ENCODE measurements around the gene SULT4A1.

The SULT4A1 gene

DNA sequence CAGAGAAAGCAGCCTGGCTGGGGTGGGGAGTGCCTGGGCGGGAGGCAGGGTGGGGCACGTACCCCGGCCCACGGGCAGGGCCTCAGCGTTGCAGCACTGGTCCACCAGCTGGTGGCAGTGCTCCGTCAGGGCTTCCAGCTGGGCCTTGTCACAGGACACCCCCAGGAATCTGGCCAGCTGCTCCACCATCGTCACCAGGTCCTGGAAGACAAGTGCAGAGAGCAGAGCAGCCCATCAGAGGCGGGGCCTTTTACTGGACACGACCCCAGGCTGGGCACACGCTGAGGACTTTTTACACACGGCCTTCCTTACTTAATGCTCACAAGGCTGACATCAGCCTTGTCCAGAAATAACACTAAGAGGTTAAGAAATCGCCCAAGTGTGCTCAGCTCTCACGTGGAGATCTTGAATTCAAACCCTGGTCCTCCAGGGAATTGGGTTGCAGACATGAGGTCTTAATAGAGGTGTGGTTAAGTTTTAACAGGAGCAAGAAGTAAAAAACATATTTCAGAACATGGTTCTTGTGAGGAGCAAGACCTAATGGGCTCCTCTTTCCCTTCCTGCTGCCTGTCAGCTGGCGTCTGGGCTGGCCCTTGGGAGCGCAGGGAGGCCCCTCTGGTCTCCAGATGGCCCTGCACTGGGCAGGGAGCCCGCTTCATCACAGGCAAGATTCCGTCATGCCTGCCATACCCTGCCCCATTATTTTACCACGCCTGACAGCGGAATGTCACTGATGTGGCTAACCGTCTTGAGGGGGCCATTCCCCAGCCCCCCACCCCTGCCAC, 33.1 kb downstream of the SULT4A1 start:
- peak in 16 of 56 donors; percentile 3 to 54 (median 30) for DNase-seq

DNA sequence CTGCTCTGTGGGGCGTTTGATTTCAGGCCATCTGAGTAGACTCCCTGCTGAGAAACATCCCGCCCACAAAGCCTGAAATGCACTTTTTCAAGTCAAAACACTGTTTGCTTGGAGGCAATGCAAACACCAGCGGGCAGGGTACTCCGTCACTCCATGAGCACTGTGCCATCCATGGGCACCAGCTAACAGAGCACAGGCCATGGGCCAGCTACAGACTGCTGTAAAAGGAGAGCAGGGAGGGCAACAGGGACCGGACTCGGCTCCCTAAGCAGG, 33.7 kb downstream of the SULT4A1 start:
- DNase-seq: no peak

DNA sequence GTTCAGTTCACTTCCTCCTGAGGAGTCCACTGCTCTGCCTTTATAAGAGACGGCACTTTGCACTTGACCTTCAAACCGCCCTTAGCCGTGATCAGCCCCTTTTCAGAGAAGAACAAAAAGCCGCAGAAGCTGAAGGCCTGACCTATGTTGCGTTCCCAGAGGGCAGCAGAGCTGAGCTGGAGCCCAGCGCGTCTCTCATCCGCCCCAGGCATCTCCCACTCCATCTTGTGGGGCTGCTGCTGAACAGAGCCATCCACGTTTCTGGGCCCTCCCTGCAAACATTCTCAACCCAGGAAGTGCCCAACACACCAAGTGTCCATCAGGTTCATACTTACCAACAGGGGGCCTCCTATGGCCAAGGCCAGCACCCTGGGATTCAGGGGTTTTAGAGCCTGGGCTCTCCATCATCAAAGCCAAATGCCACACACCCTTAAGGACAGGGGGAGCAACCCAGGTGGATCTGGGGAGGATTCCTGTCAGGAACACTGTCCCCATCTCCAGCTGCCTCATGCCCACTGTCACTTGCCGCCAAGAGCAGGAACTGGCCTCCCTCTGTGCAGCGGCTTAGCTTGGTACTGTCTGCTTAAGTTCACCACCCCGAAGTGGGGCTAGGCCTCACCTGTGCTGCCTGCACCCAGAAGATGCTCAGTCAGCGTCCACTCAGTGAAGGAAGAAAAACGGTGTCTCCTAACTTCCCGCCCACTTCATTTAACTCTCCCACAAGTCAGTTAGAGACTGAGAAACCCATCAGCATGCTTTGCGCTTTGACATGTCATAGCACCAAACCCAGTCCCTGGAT, 34.2 kb downstream of the SULT4A1 start:
- no peak for DNase-seq

DNA sequence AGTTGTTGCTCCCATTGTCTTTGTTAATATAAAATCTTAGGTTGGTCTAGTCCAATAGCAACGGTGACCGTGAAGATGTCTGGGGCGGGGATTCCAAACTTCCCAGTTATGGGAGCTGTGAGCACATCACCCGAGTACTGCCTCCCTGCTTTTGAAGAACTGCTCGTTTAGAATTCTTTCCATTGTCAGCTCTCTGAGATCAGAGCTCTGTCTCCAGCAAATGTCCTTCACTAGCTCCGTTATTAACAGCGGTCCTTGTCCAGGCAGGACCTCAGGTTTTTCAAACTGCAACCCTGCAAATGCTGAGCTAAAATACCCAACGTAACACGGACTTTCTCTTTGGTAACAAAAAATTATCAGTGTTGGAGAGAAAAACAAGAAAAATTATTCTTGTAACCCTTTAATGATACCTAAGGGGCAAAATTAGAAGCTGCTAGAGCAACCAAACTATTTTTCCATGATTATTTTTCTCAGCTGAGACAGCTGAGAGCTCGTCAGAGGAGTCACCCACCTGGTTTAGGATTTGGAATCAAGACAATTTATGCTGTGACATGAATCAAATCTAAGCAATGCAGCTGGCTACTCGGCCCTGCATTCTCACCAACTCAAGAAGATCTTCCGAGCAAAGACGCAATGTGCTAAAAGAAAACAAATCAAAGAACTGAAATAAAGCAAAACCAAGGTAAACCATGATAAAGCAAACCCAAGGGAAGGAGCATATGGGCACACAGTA, 35.1 kb downstream of the SULT4A1 start:
- no peak for DNase-seq

DNA sequence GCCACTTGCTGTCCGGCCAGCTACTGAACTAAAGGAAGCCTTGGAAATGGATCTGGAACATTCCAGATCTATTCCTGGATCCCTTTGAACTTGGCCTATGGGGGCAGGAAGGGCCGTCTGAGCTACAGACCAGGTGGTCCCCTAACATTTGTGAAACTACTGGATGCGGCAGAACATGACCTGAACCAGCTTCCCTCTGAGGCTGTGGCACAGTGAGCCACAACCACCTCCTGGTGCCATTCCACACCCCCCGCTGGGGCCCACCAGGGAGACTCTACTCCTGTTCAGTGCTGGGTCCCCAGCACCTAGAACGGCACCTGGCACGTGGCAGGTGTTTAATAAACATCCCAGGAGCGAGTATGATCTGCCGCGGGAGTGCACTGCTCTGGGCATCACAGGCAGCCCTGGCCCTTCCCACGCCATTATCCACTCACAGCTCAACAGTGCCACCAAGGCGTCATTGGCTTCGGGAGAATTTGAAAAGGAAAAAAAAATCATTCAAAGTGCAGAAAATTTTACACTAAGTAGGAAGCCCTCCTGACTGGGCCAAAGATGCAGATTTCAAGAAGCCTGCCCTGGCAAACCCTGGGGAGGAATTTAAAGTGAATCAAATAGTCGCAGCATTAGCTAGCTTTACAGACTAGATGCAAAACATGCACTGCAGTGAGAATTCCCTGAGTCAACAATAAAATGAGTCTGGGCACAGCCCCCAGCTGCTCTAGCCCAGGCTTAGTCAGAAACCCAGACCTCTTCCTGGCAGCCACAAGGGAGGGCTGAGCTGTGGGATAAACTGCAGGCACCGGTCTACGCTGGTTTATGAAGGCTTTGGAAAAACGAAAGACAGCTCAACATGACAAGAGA, 35.9 kb downstream of the SULT4A1 start:
- DNase-seq: peak in 25 of 56 donors; percentile 7 to 65 (median 26)

DNA sequence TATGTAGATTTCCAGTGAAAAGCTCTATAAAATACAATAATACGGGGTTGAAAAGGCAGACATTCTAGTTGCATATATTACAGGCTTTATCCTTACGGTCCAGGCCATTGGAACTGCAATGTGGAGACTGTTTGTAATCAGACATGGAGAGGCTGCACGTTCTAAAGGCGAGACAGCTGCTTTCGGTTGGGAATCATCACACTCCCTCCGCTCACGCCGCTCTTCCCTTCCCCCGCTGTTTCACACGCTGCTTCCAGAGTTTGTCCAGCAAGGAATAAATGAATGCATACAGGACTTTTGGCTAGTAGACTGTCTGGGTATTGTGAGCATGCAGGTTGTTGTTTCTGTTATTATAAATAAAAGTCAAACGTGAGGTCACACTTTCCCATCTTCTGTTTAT, 36.7 kb downstream of the SULT4A1 start:
- no peak for DNase-seq

DNA sequence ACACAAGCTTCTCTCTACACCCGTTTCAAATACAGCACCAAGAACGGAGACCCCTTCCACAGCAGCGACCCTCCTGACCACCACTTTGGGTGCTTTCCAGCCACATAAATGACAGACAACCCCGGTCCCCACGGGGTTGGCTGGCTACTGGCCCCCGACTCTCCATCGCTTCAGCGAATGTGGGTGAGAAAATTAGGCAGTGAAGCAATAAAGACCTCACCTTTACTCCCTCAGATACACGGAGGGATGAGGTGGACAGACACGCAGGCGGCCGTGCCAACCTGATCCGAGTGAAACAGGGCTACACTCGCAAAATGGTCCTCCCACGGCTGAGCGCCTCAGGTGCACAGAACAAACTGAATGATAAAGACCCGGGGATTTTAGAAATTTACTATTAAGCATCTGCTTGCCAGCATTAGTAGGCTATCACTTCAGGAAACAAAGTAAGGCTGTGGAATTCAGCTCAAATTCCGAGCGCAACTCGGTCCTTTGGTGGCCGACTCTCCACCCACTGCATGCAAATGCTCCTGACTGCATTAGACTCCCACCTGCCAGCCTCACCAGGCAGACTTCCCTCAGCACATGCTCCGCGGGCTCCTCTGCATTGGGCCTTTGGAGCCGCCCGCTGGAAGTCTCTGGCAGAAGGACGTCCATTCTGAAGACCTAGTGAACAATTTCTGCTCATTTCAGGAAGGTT, 37.4 kb downstream of the SULT4A1 start:
- no peak for DNase-seq

DNA sequence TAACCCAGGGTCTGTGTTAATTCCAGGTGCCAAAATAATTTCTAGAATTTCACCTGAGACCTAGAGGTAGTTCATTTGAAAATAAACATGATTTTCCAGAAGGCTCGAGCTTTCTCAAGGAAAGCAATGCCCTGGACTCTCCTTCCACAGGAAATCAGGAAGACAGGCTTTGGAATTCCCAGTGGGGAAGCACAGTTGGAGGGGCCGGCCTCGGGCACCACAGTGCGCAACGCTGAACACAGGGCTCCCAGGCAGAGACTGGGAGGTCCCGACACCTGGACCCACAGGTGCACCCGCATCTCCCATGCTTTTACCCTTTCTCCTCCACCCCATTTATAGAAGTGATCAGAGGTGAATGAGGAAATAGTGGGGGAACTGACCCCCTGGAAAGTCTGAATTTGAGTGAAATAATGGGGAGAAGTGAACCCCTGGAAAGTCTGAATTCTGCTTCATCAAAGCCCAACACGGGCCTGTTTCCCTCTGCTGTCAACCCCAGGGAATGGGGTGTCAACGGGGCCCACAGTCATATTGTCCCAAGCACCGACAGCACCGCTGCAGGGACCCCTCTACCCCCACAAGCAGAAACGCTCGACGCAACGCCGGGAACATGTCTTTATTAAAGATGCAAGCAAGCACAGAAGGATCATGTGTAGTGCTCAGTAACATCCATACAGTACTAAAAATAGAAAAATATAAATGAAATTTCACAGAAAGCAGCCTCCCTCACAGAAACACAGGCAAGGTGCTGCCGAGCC, 38.2 kb downstream of the SULT4A1 start:
- DNase-seq: no peak

DNA sequence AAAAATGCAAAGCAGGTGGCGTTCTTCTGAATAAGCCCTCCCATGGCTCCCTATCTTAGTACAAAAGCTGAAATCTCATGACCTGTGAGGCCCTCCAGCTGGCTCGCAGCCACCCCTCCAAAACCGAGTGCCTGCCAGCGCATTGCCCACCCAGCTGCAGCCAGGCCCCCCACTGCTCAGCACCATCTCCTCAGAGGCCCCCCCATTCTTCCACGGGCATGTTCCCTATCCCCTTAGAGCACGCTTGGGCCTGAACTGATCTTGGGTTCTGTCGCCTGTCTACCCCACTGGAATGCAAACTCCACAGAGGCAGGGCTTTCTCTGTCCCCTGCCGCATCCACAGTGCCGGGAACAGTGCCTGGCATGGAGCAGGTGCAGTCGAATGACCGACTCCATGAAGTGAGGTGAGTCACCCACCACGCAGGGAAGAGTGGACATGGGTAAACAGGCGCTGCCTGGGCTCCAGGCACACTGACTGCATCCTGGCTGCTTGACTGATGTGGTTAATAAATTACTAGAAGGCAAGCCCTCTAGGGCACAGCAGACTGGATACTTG, 38.9 kb downstream of the SULT4A1 start:
- DNase-seq: no peak

DNA sequence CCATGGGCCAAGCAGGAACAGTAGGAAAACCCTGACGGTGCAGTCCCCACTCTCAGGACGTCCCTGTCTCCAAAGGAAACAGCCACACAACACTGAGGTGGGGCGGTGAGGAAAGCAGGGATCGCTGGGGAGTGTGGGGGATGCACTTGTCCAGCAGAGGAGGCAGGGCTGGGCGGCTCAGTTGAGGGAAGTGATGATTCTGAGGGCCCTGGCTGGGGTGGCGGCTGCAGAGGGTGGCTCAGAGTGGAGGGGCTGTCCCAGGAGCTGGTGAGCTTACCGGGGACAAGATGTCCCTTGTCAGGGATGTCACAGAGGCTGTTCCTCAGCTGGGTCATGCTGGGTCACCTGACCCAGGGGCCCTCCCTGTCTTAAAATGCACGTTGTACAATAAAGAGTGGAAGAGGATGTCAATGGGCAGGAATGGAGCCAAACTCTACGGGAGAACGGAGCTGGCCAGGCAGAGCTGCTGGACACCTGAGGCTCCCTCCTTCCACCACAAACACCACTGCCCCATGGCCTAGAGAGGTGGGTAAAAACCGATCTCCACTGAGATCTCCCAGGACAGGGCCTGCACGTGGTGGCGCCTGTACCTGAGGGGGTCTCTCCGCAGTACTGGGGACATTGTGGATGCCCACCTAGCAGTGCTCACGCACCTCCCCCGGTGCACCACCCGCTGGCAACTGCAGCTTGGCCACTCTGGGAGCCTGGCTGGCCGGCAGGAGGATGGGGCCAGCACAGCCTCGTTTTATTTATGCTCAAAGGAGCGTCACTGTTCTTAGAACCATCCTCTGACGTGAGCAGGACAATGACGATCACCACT, 40.5 kb downstream of the SULT4A1 start:
- no peak for DNase-seq

DNA sequence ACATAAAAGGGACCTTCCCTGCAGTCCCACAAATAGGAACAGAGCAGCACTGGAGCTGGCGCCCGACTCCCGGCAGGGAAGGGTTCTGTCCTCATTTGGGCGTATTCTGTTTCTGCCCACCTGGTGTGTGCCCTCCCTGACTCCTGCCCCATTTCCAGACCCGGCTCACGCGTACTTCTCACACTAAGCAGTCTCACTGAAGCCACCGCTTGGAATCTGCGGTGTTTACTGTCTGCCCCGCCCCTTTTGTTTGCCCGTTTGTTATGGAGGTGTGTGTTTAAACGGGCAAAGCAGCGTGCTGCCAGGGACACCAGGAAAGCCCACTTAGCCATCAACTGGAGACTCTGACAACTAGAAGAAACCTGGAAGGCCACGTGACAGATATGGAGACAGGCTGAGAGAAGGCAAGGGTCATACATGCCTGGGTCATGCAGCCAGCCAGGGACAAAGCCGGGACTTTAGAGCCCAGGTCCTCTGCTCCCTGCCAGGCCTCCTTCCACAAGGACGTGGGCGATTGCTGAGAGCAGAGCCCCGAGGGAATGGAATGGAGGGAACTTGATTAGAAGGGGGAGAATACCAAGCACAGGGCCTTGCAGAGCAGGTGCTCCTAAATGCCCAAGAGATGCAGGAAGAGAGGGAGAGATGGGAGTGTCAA, 41.5 kb downstream of the SULT4A1 start:
- DNase-seq: no peak

DNA sequence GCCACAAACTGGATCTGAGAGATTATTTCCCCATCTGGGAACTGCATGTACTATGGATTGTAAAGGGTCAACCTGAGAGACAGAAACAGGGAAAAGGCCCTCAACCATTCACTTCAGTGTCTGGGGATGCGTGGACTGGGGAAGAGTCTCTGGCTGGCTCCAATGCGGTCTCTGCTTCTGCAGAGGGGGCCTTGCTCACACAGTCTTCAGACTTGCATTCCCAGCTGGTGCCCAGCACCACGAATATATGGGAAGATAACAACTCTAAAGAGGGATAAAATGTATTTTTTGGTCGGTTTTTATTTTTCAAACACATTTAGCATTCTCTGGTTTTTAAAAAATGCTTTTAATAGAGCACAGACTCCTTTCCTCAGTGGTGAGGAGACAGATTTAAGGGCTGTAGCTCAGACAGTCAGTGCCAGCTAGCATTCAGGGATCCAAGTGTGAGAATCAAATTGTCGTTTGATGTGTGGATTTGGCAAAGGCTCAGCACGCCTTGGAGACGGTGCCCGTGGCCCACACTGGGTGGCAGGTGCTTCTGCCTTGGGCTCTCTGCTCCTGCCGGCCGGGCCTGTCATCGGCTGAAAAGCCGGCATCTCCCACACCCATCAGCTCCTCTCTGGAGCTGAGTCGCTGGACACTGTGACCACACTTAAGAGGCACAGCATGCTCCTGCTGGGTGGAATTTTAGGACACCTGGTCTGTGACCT, 42.2 kb downstream of the SULT4A1 start:
- no peak for DNase-seq

DNA sequence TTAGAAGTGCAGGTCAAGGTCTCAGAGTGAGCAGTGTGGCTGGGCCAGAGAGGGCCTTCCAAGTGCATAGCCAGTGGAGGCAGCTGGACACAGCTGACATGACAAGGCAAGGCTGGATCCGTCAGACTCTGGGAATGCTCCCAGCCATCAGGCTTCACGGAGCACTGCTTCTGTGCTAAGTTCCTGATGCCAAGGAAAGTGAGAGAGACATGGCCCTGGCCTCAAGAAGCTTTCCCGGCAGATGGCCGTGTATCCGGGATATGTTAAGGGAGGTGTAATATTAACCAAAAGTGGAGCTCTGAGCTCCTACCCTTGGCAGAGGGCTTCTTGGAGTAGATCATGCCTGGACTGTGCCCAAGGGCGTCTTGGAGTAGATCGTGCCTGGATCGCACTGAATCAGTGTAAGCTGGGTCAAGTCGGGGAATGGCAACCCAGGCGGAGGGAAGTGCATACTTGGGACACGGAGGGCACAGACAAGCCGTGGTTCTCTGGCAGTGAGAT, 42.8 kb downstream of the SULT4A1 start:
- DNase-seq: no peak

DNA sequence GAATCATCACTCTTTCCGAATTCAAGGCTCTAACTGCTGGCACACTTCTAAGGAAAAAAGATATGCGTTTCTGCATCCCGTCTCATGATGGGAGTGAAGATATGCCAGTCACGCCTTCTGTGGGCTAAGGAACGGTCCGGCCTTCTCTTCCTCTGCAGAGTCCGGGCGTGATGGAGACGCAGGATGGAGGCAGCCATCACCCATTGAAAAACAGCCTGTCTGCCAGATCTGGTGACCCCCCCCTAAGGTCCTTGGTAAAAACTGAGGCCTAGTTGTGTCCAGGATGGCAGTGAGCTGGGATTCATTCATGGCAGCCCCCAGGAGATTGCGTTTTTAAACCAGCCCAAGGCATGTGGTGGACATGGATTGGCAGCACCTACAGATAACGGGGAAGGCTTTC, 43.3 kb downstream of the SULT4A1 start:
- no peak for DNase-seq

DNA sequence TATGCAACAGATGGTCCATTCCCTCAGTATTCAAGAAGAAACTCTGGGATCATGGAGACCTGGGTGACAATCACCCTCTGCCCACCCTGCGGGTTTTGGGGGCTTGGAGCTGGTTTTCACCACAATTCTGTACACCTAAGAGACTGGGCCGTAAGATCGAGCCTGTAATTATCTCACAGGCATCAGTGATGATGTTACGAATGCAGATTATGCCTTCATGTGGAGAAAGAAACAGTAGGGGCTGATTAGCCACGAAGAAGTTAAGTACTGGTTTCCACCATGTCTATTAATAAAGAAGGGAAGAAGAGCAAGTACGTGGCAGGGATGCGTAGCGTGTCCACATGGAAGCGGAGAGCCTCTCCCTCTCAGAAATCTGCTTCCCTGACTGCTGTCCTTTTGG, 44.9 kb downstream of the SULT4A1 start:
- no peak for DNase-seq

DNA sequence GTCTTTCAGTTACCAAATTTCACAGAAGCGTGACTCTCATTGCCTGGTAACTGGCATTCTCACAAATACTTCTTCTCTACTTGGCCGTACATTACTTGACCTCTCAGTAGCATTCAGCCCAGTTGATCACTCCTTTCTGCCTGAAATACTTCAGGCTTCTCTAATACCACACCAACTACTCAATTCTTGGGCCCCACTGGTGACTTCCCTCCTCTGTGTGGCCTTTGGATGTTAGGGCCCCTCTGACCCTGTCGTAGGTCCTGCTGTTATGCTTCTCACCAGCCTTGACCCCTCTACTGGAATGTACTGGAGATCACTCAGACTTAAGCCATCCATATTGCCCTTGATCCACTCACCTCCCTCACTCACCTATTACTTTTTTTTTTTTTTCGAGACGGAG, 48.0 kb downstream of the SULT4A1 start:
- no peak for DNase-seq

DNA sequence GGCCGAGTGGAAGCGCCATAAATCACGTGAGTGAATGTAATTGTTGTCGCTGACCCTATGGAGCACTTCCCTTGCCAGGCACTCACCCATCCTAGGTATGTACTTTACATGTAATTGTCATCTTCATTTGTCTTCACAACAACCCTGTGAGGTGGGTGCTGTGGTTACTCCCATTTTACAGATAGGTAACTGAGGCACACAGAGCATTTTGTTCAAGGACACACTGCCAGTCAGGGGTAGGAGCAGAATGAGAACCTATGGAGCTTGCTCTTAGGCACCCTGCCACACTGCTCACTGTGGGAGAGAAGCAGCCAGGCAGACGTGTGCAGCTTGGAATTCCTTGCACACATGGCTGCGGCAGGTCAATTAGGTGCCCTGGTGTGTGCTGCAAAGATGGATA, 49.4 kb downstream of the SULT4A1 start:
- DNase-seq: no peak
